ENCODE data around the gene NFIC.

NFIC gene

GRCh38 chr19:3370214-3370720, 3.9 kb downstream of the NFIC start:
- Histone ChIP-seq H2AFZ (ENCODE audit: low read length) (no peak overlapping the region), H3K9ac (ENCODE audit: low read length) (no peak overlapping the region), H3K4me1 (ENCODE audit: low read length) (no peaks in the 10 kb centered on the region), H3K79me2 (ENCODE audit: low read length) (no peaks in the 10 kb centered on the region), H3K27me3 (replicated peaks; ENCODE audit: insufficient read depth, low read length) (peaks cover 96% of the 10 kb centered on the region), H3K36me3 (replicated peaks; ENCODE audit: insufficient read depth, low read length) (no peaks in the 10 kb centered on the region), H3K9me3 (replicated peaks; ENCODE audit: insufficient read depth, low read length) (no peaks in the 10 kb centered on the region), H3K4me3 (ENCODE audit: low read length) (no peak overlapping the region), H3K27ac (ENCODE audit: low read length) (no peak overlapping the region), H3F3A (ENCODE audit: insufficient read depth, low read length) (no peaks in the 10 kb centered on the region), H3K9me2 (replicated peaks; ENCODE audit: insufficient read depth, low read length) (no peaks in the 10 kb centered on the region), H3K4me2 (ENCODE audit: low read depth, low read length) (no peak overlapping the region), H4K20me1 (ENCODE audit: insufficient read depth, low read length) (no peaks in the 10 kb centered on the region)
- no peak for DNase-seq
- TF ChIP-seq CTCF (IDR thresholded peaks at IDR 0.05; ENCODE audit: low read length) (no peak), EZH2phosphoT487 (IDR thresholded peaks at IDR 0.05; ENCODE audit: low read length) (no peak), EZH2 (optimal IDR thresholded peaks at IDR 0.05; ENCODE audit: low read depth, low read length) (no peak)

- no peaks in the 10 kb centered on the region for H3K79me2 ChIP-seq (ENCODE audit: low read length)
- no peaks in the 10 kb centered on the region for H3K36me3 ChIP-seq (replicated peaks; ENCODE audit: insufficient read depth, low read length)
- H3K9ac ChIP-seq (ENCODE audit: low read length): no peak overlapping the region
- no peak overlapping the region for H3K4me2 ChIP-seq (ENCODE audit: low read depth, low read length)
- no peaks in the 10 kb centered on the region for H3K4me1 ChIP-seq (ENCODE audit: low read length)
- H2AFZ ChIP-seq (ENCODE audit: low read length): no peak overlapping the region
- TF ChIP-seq CTCF (IDR thresholded peaks at IDR 0.05; ENCODE audit: low read length): no peak
- no peak for TF ChIP-seq EZH2phosphoT487 (IDR thresholded peaks at IDR 0.05; ENCODE audit: low read length)
- no peak for TF ChIP-seq EZH2 (optimal IDR thresholded peaks at IDR 0.05; ENCODE audit: low read depth, low read length)
- H3K9me3 ChIP-seq (replicated peaks; ENCODE audit: insufficient read depth, low read length): no peaks in the 10 kb centered on the region
- no peaks in the 10 kb centered on the region for H3K9me2 ChIP-seq (replicated peaks; ENCODE audit: insufficient read depth, low read length)
- H3K27ac ChIP-seq (ENCODE audit: low read length): no peak overlapping the region
- H3K27me3 ChIP-seq (replicated peaks; ENCODE audit: insufficient read depth, low read length): peaks cover 97% of the 10 kb centered on the region
- no peaks in the 10 kb centered on the region for H4K20me1 ChIP-seq (ENCODE audit: insufficient read depth, low read length)
- no peaks in the 10 kb centered on the region for H3F3A ChIP-seq (ENCODE audit: insufficient read depth, low read length)
- H3K4me3 ChIP-seq (ENCODE audit: low read length): no peak overlapping the region
- DNase-seq: no peak
These were observed 4.6 kb downstream of the NFIC start for GRCh38 chr19:3370728-3371591.

GRCh38 chr19:3372413-3372812, 6.0 kb downstream of the NFIC start:
- no peak overlapping the region for H2AFZ ChIP-seq (ENCODE audit: low read length)
- no peak overlapping the region for H3K4me3 ChIP-seq (ENCODE audit: low read length)
- TF ChIP-seq EZH2 (optimal IDR thresholded peaks at IDR 0.05; ENCODE audit: low read depth, low read length): no peak
- TF ChIP-seq CTCF (IDR thresholded peaks at IDR 0.05; ENCODE audit: low read length): no peak
- no peak for TF ChIP-seq EZH2phosphoT487 (IDR thresholded peaks at IDR 0.05; ENCODE audit: low read length)
- H3K4me1 ChIP-seq (ENCODE audit: low read length): no peaks in the 10 kb centered on the region
- no peaks in the 10 kb centered on the region for H3F3A ChIP-seq (ENCODE audit: insufficient read depth, low read length)
- no peaks in the 10 kb centered on the region for H3K79me2 ChIP-seq (ENCODE audit: low read length)
- H3K36me3 ChIP-seq (replicated peaks; ENCODE audit: insufficient read depth, low read length): no peaks in the 10 kb centered on the region
- no peak for DNase-seq
- H3K9me2 ChIP-seq (replicated peaks; ENCODE audit: insufficient read depth, low read length): no peaks in the 10 kb centered on the region
- no peaks in the 10 kb centered on the region for H4K20me1 ChIP-seq (ENCODE audit: insufficient read depth, low read length)
- H3K27me3 ChIP-seq (replicated peaks; ENCODE audit: insufficient read depth, low read length): peaks cover 99% of the 10 kb centered on the region
- no peak overlapping the region for H3K27ac ChIP-seq (ENCODE audit: low read length)
- H3K9me3 ChIP-seq (replicated peaks; ENCODE audit: insufficient read depth, low read length): no peaks in the 10 kb centered on the region
- no peak overlapping the region for H3K9ac ChIP-seq (ENCODE audit: low read length)
- no peak overlapping the region for H3K4me2 ChIP-seq (ENCODE audit: low read depth, low read length)

Data from MM.1S (cell line).